H1 (cell line): ENCODE measurements around the gene ZNF48. TPM values are rescaled to one million over a fixed set of nuclear protein-coding genes. Genes with fewer than 3 reads are reported as not detected.

ENCODE experiments used
- CBX8 ChIP-seq: fragments of 300-800, 300-1000 bp; sonication (generic); IDR thresholded peaks from 2 replicates; pipeline ENCODE4 v1.7.1; 2016; ENCODE audit warnings: low read depth, low read length, borderline replicate concordance
- CTBP2 ChIP-seq: IDR thresholded peaks from 2 replicates; pipeline ENCODE4 v1.7.0; 2011; ENCODE audit warnings: borderline replicate concordance, mild to moderate bottlenecking, moderate library complexity, mixed read lengths, low read length; ENCODE audit not compliant: insufficient read depth, insufficient read length
- EGR1 ChIP-seq: IDR thresholded peaks from 2 replicates; pipeline ENCODE4 v1.6.1; 2011; ENCODE audit warnings: low read depth, low read length, borderline replicate concordance
- HDAC6 ChIP-seq: IDR thresholded peaks from one replicate; pipeline ENCODE4 v1.7.1; 2012; ENCODE audit warnings: low read depth, mild to moderate bottlenecking, inconsistent platforms, low read length, moderate library complexity
- KDM1A ChIP-seq: fragments of 200-600, 300-600 bp; sonication (generic); IDR thresholded peaks from 2 replicates; pipeline ENCODE4 v1.7.1; 2016; ENCODE audit warnings: mild to moderate bottlenecking, low read length, borderline replicate concordance
- KDM4A ChIP-seq: IDR thresholded peaks from one replicate; pipeline ENCODE4 v1.7.1; 2012; ENCODE audit warnings: low read depth, mild to moderate bottlenecking, moderate library complexity, low read length, inconsistent platforms; ENCODE audit not compliant: severe bottlenecking
- PHF8 ChIP-seq: fragments of 200-600 bp; sonication (generic); conservative IDR thresholded peaks from 2 replicates; pipeline ENCODE4 v1.7.1; 2012; ENCODE audit warnings: low read depth, mild to moderate bottlenecking, inconsistent platforms, low read length, moderate library complexity
- RAD21 ChIP-seq, 2 experiments: IDR thresholded peaks in 1 of 2; conservative IDR thresholded peaks in 1 of 2; 2 replicates each; pipeline ENCODE4 v1.6.1; 2011; ENCODE audit warnings: low read depth in 2 of 2, low read length in 2 of 2, improper control_type of control experiment in 1 of 2, inconsistent platforms in 1 of 2, mild to moderate bottlenecking in 1 of 2, moderate library complexity in 1 of 2
- RFX5 ChIP-seq: IDR thresholded peaks from 2 replicates; pipeline ENCODE4 v1.6.1; 2011; ENCODE audit warnings: low read depth, low read length, improper control_type of control experiment, borderline replicate concordance
- SIN3A ChIP-seq, 2 experiments: IDR thresholded peaks in 1 of 2; conservative IDR thresholded peaks in 1 of 2; 2 replicates each; pipeline ENCODE4 v1.6.1; 2011 to 2012; ENCODE audit warnings: low read length in 2 of 2, improper control_type of control experiment in 1 of 2, low read depth in 1 of 2, mild to moderate bottlenecking in 1 of 2
- TAF7 ChIP-seq: optimal IDR thresholded peaks from 2 replicates; pipeline ENCODE3; 2011; ENCODE audit warnings: low read depth, mild to moderate bottlenecking, inconsistent platforms, low read length, moderate library complexity, borderline replicate concordance
- TEAD4 ChIP-seq: IDR thresholded peaks from 2 replicates; pipeline ENCODE4 v1.6.1; 2012; ENCODE audit warnings: low read depth, low read length, inconsistent platforms, mixed read lengths
- YY1 ChIP-seq: IDR thresholded peaks from 2 replicates; pipeline ENCODE4 v1.6.1; 2011; ENCODE audit warnings: low read depth, mild to moderate bottlenecking, low read length
- polyA plus RNA-seq, 7 experiments: library from polyadenylated mRNA; depleted of rRNA in 3 of 7; stranded (reverse) in 5 of 7; unstranded in 2 of 7; fragments of >200 nt in 5 of 7; fragments of 200-250 nt in 2 of 7; gene quantifications; 1 replicate in 5 of 7; 2 replicates in 1 of 7; 4 replicates in 1 of 7; pipeline versions ENCODE4 v1.2.1 to v1.2.3, GENCODE V29; 2011 to 2013; ENCODE audit warnings: missing spikeins in 2 of 7, mixed read lengths in 2 of 7
- total RNA-seq: library from RNA; stranded (reverse); fragmentation: NEBNext Ultra II Directional; extraction: Animal tissue kit (Norgen Biotek cat#: 25700); gene quantifications from 2 replicates; pipeline ENCODE4 v1.2.1, GENCODE V29; 2021

The ZNF48 gene
- total and polyA plus RNA-seq, 2 of the 8 experiments (the other 6 are each of a cell fraction or from before 2014, with no cell fraction given): 30.4 to 41.2 TPM

DNA sequence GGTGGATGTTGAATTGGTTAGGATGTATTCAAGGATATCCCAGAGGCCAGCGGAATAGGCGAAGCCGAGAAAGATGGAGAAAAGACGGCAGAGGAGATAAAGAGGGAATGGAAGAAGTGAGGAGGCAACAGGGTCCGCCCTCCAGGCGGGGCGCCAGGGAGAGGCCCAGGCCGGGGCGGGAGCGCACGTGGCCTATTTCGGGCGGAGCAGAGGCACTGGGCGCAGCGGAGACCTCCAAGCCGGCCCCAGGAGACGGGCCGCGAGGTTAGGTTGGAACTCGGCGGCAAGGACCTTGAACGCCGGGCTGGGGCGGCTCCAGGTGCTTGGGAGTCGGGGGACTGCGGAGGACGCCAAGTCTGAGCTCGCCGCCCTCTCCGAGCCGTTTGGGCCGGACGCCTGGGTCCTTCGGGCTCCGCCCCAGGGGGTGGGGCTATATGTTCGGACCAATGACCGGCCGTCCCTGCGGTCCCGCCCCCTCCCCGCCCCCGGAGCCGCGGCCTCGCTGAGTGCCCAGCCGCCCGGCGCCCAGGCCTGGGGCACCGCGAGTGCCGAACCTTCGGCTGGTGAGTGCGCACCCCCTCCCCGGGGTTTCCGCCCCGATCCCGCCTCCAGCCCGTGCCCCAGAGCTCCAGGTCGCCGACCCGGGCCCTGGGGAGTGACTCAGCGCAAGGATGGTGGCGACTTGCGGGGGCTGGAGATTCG, 12.0 kb downstream of the ZNF48 start, which contains the start of gene ZNF771 (continued):
- TF ChIP-seq KDM1A (no peak), HDAC6 (no peak), RAD21 (IDR thresholded peaks at IDR 0.05 in 1 of 2, conservative IDR thresholded peaks at IDR 0.05 in 1 of 2; ENCODE audit: low read depth in 2 of 2, low read length in 2 of 2) (0 out of 4 replicates have a peak, but pooled peaks of 1 of the 2 experiments have one; percentile 7), RFX5 (no peak), PHF8 (peak; percentile 85), TEAD4 (no peak), YY1 (peak; percentile 4; the same call in 1 of the 2 replicates), CTBP2 (no peak), TAF7 (peak; percentile 88), CBX8 (no peak), SIN3A (conservative IDR thresholded peaks at IDR 0.05 in 1 of 2, IDR thresholded peaks at IDR 0.05 in 1 of 2; ENCODE audit: low read depth in 1 of 2, low read length in 2 of 2) (peak in 1 of 2 experiments; percentile 54; a peak in 1 of 4 replicates), KDM4A (peak; percentile 62), EGR1 (peak; percentile 62; the same call in 1 of the 2 replicates)
